Measurements from ENCODE around the gene LSM10. TPM values are rescaled to one million over a fixed set of nuclear protein-coding genes. Genes with fewer than 3 reads are reported as not detected.

LSM10 gene
- total RNA-seq, 3 donors from 2014 or later (not counting 1 experiment from before 2014, with no cell fraction given), result 25.2 to 30.4 (median 26.6) TPM

DNA sequence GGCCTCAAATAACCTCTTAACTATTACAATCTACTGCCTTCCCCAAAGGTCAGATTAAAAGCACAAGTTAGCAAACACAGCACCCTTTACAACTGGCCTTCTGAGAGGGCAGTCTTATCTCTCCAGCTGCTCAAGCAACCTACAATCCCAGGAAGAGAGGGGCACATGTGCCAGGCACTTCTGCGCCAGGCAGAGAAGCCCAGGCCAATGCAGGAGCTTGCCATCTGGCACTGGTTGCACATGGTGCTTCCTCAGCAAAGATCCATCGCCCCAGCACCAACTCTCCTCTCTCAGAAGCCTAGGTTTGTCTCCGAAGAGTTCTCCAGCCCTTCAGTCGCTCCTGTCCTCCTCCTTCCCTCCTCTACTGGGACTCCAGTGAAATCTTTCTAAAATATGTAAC, 14.5 kb downstream of the LSM10 start:
- H3K4me1 ChIP-seq (ENCODE audit: control insufficient read depth, insufficient read depth, low read length), result peaks cover 48% of the 10 kb centered on the region
- Mint-ChIP-seq H3K4me1 (peaks cover 67 to 80% of the 10 kb centered on the region in 2 donors), H3K27ac (peak overlapping the region; percentile 98 to 99), H3K9me3 (no peaks in the 10 kb centered on the region), H3K36me3 (no peaks in the 10 kb centered on the region), H3K4me3 (peak overlapping the region; percentile 67), H3K27me3 (ENCODE audit: low read depth in 2 of 2) (no peaks in the 10 kb centered on the region)
- DNase-seq, result no peak
- 97% methylated on average over 4 of the region's 4 CpGs for WGBS (ENCODE audit: insufficient coverage)
- H3K27ac ChIP-seq (ENCODE audit: low read length), result no peak overlapping the region
- TF ChIP-seq, protein P1, sequence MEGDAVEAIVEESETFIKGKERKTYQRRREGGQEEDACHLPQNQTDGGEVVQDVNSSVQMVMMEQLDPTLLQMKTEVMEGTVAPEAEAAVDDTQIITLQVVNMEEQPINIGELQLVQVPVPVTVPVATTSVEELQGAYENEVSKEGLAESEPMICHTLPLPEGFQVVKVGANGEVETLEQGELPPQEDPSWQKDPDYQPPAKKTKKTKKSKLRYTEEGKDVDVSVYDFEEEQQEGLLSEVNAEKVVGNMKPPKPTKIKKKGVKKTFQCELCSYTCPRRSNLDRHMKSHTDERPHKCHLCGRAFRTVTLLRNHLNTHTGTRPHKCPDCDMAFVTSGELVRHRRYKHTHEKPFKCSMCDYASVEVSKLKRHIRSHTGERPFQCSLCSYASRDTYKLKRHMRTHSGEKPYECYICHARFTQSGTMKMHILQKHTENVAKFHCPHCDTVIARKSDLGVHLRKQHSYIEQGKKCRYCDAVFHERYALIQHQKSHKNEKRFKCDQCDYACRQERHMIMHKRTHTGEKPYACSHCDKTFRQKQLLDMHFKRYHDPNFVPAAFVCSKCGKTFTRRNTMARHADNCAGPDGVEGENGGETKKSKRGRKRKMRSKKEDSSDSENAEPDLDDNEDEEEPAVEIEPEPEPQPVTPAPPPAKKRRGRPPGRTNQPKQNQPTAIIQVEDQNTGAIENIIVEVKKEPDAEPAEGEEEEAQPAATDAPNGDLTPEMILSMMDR (IDR thresholded peaks at IDR 0.05), result no peak
- ATAC-seq, result no peak
- intact Hi-C loops (cut with micrococcal nuclease), result no loop called here
- no peak overlapping the region for H3K4me3 ChIP-seq (ENCODE audit: low read length)
- no peaks in the 10 kb centered on the region for H3K9me3 ChIP-seq (ENCODE audit: control insufficient read depth, insufficient read depth, low read length)
- no peaks in the 10 kb centered on the region for H3K36me3 ChIP-seq (ENCODE audit: control insufficient read depth, insufficient read depth, low read length)
- H3K27me3 ChIP-seq (ENCODE audit: control insufficient read depth, insufficient read depth, low read length), result no peaks in the 10 kb centered on the region

DNA sequence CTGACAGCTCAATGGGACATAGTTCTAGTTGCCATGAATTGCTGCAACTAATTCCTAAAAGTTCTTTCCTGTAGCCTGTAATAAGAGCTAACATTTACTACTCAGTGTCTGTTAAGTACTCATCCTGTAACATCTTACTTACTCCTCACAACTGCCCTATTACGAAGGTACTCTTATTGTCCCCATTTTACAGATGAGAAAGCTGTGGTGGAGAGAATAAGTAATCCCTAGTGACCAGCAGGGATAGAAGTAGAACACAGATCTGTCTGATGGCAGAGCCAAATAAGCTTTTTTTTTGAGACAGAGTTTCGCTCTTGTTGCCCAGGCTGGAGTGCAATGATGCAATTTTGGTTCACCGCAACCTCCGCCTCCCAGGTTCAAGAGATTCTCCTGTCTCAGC, 15.0 kb downstream of the LSM10 start:
- no peak overlapping the region for H3K4me3 Mint-ChIP-seq
- no peak for ATAC-seq

DNA sequence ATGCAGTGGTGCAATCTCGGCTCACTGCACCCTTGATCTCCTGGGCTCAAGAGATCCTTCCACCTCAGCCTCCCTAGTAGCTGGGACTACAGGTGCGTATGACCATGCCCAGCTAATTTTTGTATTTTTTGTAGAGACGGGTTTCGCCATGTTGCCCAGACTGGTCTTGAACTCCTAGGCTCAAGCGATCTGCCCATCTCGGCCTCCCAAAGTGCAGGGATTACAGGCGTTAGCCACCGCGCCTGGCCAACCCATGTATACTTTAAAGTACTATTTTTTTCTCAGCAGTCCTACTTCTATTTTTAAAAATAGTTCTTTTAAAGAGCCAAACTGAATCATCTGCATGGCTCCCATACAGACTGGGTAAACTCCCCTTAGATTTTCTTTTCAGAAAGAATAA, 15.5 kb downstream of the LSM10 start:
- Mint-ChIP-seq H3K4me3 (no peak overlapping the region), H3K36me3 (no peaks in the 10 kb centered on the region), H3K27ac (peak overlapping the region; percentile 78 to 99), H3K27me3 (ENCODE audit: low read depth in 2 of 2) (no peaks in the 10 kb centered on the region), H3K9me3 (no peaks in the 10 kb centered on the region), H3K4me1 (peaks cover 73 to 84% of the 10 kb centered on the region in 2 donors)
- no peaks in the 10 kb centered on the region for H3K36me3 ChIP-seq (ENCODE audit: control insufficient read depth, insufficient read depth, low read length)
- no peaks in the 10 kb centered on the region for H3K27me3 ChIP-seq (ENCODE audit: control insufficient read depth, insufficient read depth, low read length)
- TF ChIP-seq, protein P1 (IDR thresholded peaks at IDR 0.05), result no peak
- DNase-seq, result no peak
- no peak overlapping the region for H3K27ac ChIP-seq (ENCODE audit: low read length)
- no peaks in the 10 kb centered on the region for H3K9me3 ChIP-seq (ENCODE audit: control insufficient read depth, insufficient read depth, low read length)
- intact Hi-C loops (cut with micrococcal nuclease), result no loop called here
- no peak overlapping the region for H3K4me3 ChIP-seq (ENCODE audit: low read length)
- H3K4me1 ChIP-seq (ENCODE audit: control insufficient read depth, insufficient read depth, low read length), result peaks cover 53% of the 10 kb centered on the region
- no peak for ATAC-seq
- WGBS (ENCODE audit: insufficient coverage), result 92% methylated on average over 9 of the region's 9 CpGs

More for the DNA sequence above, 15.0 kb downstream of the LSM10 start:
- Mint-ChIP-seq H3K36me3 (no peaks in the 10 kb centered on the region), H3K9me3 (no peaks in the 10 kb centered on the region), H3K4me1 (peaks cover 71 to 85% of the 10 kb centered on the region in 2 donors), H3K27ac (peak overlapping the region in 1 of 2 donors; percentile 99), H3K27me3 (ENCODE audit: low read depth in 2 of 2) (no peaks in the 10 kb centered on the region)
- DNase-seq, result no peak
- H3K36me3 ChIP-seq (ENCODE audit: control insufficient read depth, insufficient read depth, low read length), result no peaks in the 10 kb centered on the region
- TF ChIP-seq, protein P1 (IDR thresholded peaks at IDR 0.05), result no peak
- intact Hi-C loops (cut with micrococcal nuclease), result no loop called here
- H3K4me1 ChIP-seq (ENCODE audit: control insufficient read depth, insufficient read depth, low read length), result peaks cover 52% of the 10 kb centered on the region
- no peaks in the 10 kb centered on the region for H3K27me3 ChIP-seq (ENCODE audit: control insufficient read depth, insufficient read depth, low read length)
- no peaks in the 10 kb centered on the region for H3K9me3 ChIP-seq (ENCODE audit: control insufficient read depth, insufficient read depth, low read length)
- no peak overlapping the region for H3K4me3 ChIP-seq (ENCODE audit: low read length)
- 96% methylated on average over 3 of the region's 4 CpGs for WGBS (ENCODE audit: insufficient coverage)
- no peak overlapping the region for H3K27ac ChIP-seq (ENCODE audit: low read length)

DNA sequence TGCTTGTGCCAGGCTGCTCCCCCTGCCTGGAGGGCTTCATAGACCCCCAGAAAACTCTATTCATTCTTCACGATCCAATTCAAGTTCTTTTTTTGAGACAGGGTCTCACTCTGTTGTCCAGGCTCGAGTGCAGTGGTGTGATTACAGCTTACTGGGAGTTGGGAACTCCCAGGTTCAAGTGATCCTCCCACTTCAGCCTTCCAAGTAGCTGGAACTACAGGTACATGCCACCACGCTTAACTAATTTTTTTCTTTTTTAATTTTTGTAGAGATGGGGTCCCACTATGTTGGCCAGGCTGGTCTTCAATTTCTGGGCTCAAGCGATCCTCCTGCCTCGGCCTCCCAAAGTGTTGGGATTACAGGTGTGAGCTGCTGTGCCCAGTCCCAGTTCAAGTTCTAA, 16.3 kb downstream of the LSM10 start:
- Histone ChIP-seq H3K36me3 (ENCODE audit: control insufficient read depth, insufficient read depth, low read length) (no peaks in the 10 kb centered on the region), H3K27me3 (ENCODE audit: control insufficient read depth, insufficient read depth, low read length) (no peaks in the 10 kb centered on the region), H3K9me3 (ENCODE audit: control insufficient read depth, insufficient read depth, low read length) (no peaks in the 10 kb centered on the region), H3K27ac (ENCODE audit: low read length) (no peak overlapping the region), H3K4me1 (ENCODE audit: control insufficient read depth, insufficient read depth, low read length) (peaks cover 51% of the 10 kb centered on the region), H3K4me3 (ENCODE audit: low read length) (no peak overlapping the region)
- Mint-ChIP-seq H3K4me1 (peaks cover 68 to 77% of the 10 kb centered on the region in 2 donors), H3K9me3 (no peaks in the 10 kb centered on the region), H3K36me3 (no peaks in the 10 kb centered on the region), H3K27ac (peak overlapping the region; percentile 78 to 99), H3K27me3 (ENCODE audit: low read depth in 2 of 2) (no peaks in the 10 kb centered on the region), H3K4me3 (no peak overlapping the region)
- TF ChIP-seq, protein P1 (IDR thresholded peaks at IDR 0.05), result no peak
- WGBS (ENCODE audit: insufficient coverage), result 99% methylated on average over 4 of the region's 5 CpGs
- ATAC-seq (no peak), DNase-seq (no peak)
- intact Hi-C loops (cut with micrococcal nuclease), result no loop called here
